OCI-LY3 (cell line): ENCODE results near the gene WNT11.

Source experiments
- H2AFZ ChIP-seq: fragments of 200-600, 300-600 bp; shearing (Covaris generic); 2 replicates; pipeline ENCODE4 v1.6.0; 2014; ENCODE audit warnings: antibody characterized with exemption, low read depth, low read length
- H3K27ac ChIP-seq: fragments of 200-600, 300-600 bp; sonication (generic); 2 replicates; pipeline ENCODE4 v1.5.1; 2014; ENCODE audit warnings: mild to moderate bottlenecking, low read length, moderate library complexity, mixed read lengths
- H3K27me3 ChIP-seq: fragments of 200-600, 300-600 bp; sonication (generic); 2 replicates; pipeline ENCODE4 v1.6.1; 2014; ENCODE audit warnings: low read depth, low read length, mixed read lengths
- H3K36me3 ChIP-seq: fragments of 200-600, 300-600 bp; sonication (generic); replicated peaks from 2 replicates; pipeline ENCODE3; 2014; ENCODE audit warnings: low read depth, low read length, mixed read lengths
- H3K4me1 ChIP-seq: fragments of 300-600, 200-600 bp; sonication (generic); 2 replicates; pipeline ENCODE4 v1.6.1; 2014; ENCODE audit warnings: low read length, mixed read lengths
- H3K4me2 ChIP-seq: fragments of 200-600, 300-600 bp; sonication (generic); 2 replicates; pipeline ENCODE4 v1.6.1; 2014; ENCODE audit warnings: low read length, mixed read lengths
- H3K4me3 ChIP-seq: fragments of 300-600, 200-600 bp; sonication (generic); 2 replicates; pipeline ENCODE4 v1.5.1; 2014; ENCODE audit warnings: antibody characterized with exemption, mild to moderate bottlenecking, low read length, moderate library complexity
- H3K79me2 ChIP-seq: fragments of 300-600, 200-600 bp; shearing (Covaris generic); 2 replicates; pipeline ENCODE4 v1.6.1; 2014; ENCODE audit warnings: mild to moderate bottlenecking, low read length, mixed read lengths
- H3K9ac ChIP-seq: fragments of 300-600, 200-600 bp; shearing (Covaris generic); 2 replicates; pipeline ENCODE4 v1.6.0; 2014; ENCODE audit warnings: mild to moderate bottlenecking, low read length, moderate library complexity
- H3K9me3 ChIP-seq: fragments of 200-600, 300-600 bp; shearing (Covaris generic); 2 replicates; pipeline ENCODE4 v1.6.1; 2014; ENCODE audit warnings: low read length, mixed read lengths; ENCODE audit not compliant: insufficient read depth
- H4K20me1 ChIP-seq: fragments of 200-600, 300-600 bp; sonication (generic); 2 replicates; pipeline ENCODE4 v1.6.1; 2016; ENCODE audit warnings: low read length, mixed read lengths; ENCODE audit not compliant: insufficient read depth
- CTCF ChIP-seq: fragments of 200-600, 300-600 bp; sonication (generic); IDR thresholded peaks from 2 replicates; pipeline ENCODE4 v1.5.1; 2014; ENCODE audit warnings: antibody characterized with exemption, low read length, low read depth
- EZH2phosphoT487 ChIP-seq: fragments of 200-600 bp; shearing (Covaris generic); IDR thresholded peaks from 2 replicates; pipeline ENCODE4 v1.6.1; 2018; ENCODE audit warnings: antibody characterized with exemption, mixed run types, low read depth

WNT11 gene

DNA sequence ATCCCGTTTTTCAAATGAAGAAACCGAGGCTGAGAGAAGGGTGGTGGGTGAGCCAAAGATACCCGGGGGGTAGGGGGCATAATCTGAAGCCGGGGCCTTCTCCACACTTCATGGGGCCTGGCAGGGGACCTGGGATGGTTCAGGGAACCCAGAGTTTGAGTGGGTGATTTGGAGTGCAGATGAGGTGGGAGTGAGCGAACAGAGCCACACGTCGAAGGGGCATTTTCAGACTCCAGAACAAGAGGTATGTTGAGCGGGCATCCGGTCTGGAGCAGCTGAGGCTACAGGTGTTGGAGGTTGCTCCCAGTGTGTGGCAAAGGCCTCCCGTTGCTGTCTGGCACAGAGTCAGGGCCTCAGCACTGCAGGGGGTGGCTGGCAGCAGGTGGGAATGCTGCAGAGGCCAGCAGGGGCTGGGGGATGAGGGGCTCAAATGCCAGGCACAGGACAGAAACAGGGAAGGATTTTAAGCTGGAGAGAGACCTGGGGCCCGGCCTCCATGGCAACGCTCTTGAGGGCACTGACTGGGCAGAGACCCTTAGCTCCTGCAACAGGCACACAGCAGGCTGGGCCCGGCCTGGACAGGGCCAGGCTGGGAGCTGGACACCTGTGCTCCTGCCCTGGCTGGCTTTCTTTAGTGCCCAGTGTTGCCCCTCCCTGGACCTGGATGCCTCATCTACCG is 46.2 kb downstream of the WNT11 start:
- H3K9me3 ChIP-seq: no peaks in the 10 kb centered on the region
- H3K4me1 ChIP-seq: no peaks in the 10 kb centered on the region
- H2AFZ ChIP-seq: no peak overlapping the region
- no peaks in the 10 kb centered on the region for H3K79me2 ChIP-seq
- 0 out of 2 replicates have a peak, but pooled peaks cover 4% of the 10 kb centered on the region for H3K27me3 ChIP-seq
- no peak overlapping the region for H3K27ac ChIP-seq
- TF ChIP-seq EZH2phosphoT487 (no peak), CTCF (no peak)
- no peak overlapping the region for H3K4me2 ChIP-seq
- no peak overlapping the region for H3K9ac ChIP-seq
- no peaks in the 10 kb centered on the region for H3K36me3 ChIP-seq
- H3K4me3 ChIP-seq: no peak overlapping the region
- no peaks in the 10 kb centered on the region for H4K20me1 ChIP-seq

DNA sequence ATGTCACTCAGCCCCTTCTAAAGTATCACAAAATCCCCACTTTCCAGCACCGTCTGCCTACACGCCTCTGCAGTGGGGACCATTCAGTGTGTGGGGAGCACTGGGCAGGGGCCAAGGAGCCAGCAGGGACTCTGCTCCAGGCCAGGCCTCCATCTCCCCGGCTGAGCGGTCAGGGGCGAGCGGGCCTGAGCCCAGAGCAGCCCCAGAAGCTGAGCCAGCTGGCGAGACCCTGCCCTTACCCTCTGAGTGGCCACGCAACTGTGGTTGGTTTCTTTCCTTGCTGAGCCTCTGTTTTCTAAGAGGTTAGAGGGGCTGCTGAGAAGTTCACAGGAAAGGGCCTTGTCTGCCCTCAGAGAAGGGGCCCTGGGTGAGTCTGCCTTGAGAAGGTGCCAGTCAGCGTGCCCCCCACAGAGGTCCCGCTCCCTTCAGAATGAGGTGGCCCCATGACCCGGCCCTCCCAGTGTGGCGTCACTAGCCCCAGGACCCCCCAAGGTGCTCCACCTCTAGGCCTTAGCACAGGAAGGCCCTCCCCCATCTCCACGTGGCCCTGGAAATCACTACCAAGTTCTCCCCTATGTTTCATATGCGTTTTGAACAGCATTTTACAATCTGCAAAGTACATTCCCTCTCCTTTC is 46.9 kb downstream of the WNT11 start:
- H3K9me3 ChIP-seq: no peaks in the 10 kb centered on the region
- TF ChIP-seq CTCF: no peak
- no peak for TF ChIP-seq EZH2phosphoT487
- H4K20me1 ChIP-seq: no peaks in the 10 kb centered on the region
- H2AFZ ChIP-seq: no peak overlapping the region
- no peaks in the 10 kb centered on the region for H3K79me2 ChIP-seq
- H3K4me1 ChIP-seq: no peaks in the 10 kb centered on the region
- no peaks in the 10 kb centered on the region for H3K36me3 ChIP-seq
- no peak overlapping the region for H3K4me2 ChIP-seq
- no peak overlapping the region for H3K9ac ChIP-seq
- H3K27ac ChIP-seq: no peak overlapping the region
- H3K4me3 ChIP-seq: no peak overlapping the region
- H3K27me3 ChIP-seq: 0 out of 2 replicates have a peak, but pooled peaks cover 4% of the 10 kb centered on the region

DNA sequence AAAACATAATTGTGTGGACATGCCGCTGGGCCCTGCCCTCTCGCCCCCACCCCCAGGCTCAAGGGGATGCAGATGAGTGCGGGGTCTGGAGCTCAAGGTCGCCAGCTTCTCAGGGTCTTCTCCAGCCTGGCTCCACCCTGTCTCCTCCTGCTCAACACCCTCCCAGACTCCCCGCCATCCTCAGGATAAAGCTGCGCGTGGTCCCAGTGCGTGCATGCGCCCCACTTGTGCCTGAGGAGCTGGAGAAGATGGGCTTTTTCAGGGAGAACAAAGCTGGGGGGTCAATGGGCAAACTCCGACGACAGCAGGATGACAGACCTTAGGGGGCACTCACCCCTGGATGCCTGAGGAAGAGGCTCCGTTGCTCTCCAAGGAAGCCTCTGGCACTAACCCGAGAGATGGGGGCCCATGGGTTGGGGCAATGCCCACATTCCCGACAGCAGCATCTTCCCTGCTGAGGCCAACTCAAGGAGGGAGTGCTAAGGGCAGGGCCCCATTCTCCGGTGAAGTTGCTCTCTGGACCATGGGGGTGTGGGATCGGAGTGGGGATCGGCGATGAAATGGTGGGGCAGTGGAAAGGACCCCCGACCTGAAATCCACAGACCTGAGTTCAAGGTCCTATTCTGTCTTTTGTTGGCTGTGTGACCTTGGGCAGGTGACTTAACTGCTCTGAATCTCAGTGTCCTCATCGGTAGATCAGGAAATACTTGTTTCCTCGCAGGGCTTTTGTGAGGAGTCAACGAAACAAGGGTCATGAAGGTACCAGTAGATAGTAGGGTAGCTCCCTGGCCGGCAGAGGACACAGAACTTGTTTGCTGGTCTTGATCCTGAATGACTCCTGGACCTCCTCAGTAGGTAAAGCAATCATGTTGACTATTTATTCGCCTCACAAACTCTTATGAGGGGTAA is 47.7 kb downstream of the WNT11 start:
- H3K27ac ChIP-seq: no peak overlapping the region
- no peak overlapping the region for H3K4me2 ChIP-seq
- H3K27me3 ChIP-seq: 0 out of 2 replicates have a peak, but pooled peaks cover 4% of the 10 kb centered on the region
- no peak overlapping the region for H3K9ac ChIP-seq
- no peaks in the 10 kb centered on the region for H3K79me2 ChIP-seq
- no peaks in the 10 kb centered on the region for H3K9me3 ChIP-seq
- TF ChIP-seq EZH2phosphoT487 (no peak), CTCF (no peak)
- no peaks in the 10 kb centered on the region for H4K20me1 ChIP-seq
- no peak overlapping the region for H3K4me3 ChIP-seq
- H3K4me1 ChIP-seq: peaks cover 2% of the 10 kb centered on the region
- H3K36me3 ChIP-seq: no peaks in the 10 kb centered on the region
- H2AFZ ChIP-seq: no peak overlapping the region

GRCh38 chr11:76157891-76158290 is 48.4 kb downstream of the WNT11 start:
- Histone ChIP-seq H3K4me3 (no peak overlapping the region), H3K27me3 (0 out of 2 replicates have a peak, but pooled peaks cover 4% of the 10 kb centered on the region), H2AFZ (no peak overlapping the region), H3K27ac (no peak overlapping the region), H3K36me3 (no peaks in the 10 kb centered on the region), H3K9ac (no peak overlapping the region), H3K9me3 (no peaks in the 10 kb centered on the region), H3K4me2 (no peak overlapping the region), H3K4me1 (peaks cover 10% of the 10 kb centered on the region), H4K20me1 (no peaks in the 10 kb centered on the region), H3K79me2 (no peaks in the 10 kb centered on the region)
- no peak for TF ChIP-seq CTCF
- TF ChIP-seq EZH2phosphoT487: no peak
